Activated T-cell treated with anti-CD3 and anti-CD28 coated beads, Interleukin-2, amount 50 U/mL, for 4 hours (primary cell): ENCODE measurements around the gene CYP2D6. TPM values are rescaled to one million over a fixed set of nuclear protein-coding genes. Genes with fewer than 3 reads are reported as not detected.

Experiments
- ATAC-seq, 2 donors: fragments of 200-7000 bp; cut with Tn5 transposase; one replicate each; pipeline ENCODE4 v1.10.0; 2021
- DNase-seq: peaks from one replicate; pipeline ENCODE4 v3.0.0-alpha.2; 2020
- H3K27me3 Mint-ChIP-seq: one replicate; pipeline ENCODE4 v1.8.0; 2021; ENCODE audit warnings: low read depth, mixed read lengths
- H3K36me3 Mint-ChIP-seq: one replicate; pipeline ENCODE4 v1.8.0; 2022; ENCODE audit warnings: mixed read lengths; ENCODE audit not compliant: insufficient read depth
- H3K4me1 Mint-ChIP-seq: one replicate; pipeline ENCODE4 v1.8.0; 2021; ENCODE audit warnings: low read depth, mixed read lengths
- H3K4me3 Mint-ChIP-seq: one replicate; pipeline ENCODE4 v1.8.0; 2021; ENCODE audit warnings: mild to moderate bottlenecking, moderate library complexity, mixed read lengths
- H3K9me3 Mint-ChIP-seq: one replicate; pipeline ENCODE4 v1.8.0; 2021; ENCODE audit warnings: mixed read lengths
- total RNA-seq, 3 donors: library from RNA; stranded (reverse); gene quantifications; one replicate each; pipeline ENCODE4 v1.2.1, GENCODE V29; 2021

CYP2D6 gene
- total RNA-seq, 3 donors from 2014 or later, result 1.1 to 2.3 (median 1.9) TPM

GRCh38 chr22:42167066-42167465 is 36.5 kb upstream of the CYP2D6 start:
- Mint-ChIP-seq H3K27me3 (no peaks in the 10 kb centered on the region), H3K4me3 (no peak overlapping the region), H3K36me3 (peaks cover 17% of the 10 kb centered on the region), H3K9me3 (no peaks in the 10 kb centered on the region), H3K4me1 (peaks cover 11% of the 10 kb centered on the region)
- ATAC-seq (no peak), DNase-seq (no peak)

GRCh38 chr22:42164901-42165300 is 34.3 kb upstream of the CYP2D6 start:
- H3K4me1 Mint-ChIP-seq, result peaks cover 3% of the 10 kb centered on the region
- DNase-seq, result no peak
- no peaks in the 10 kb centered on the region for H3K9me3 Mint-ChIP-seq
- ATAC-seq, result no peak
- peaks cover 17% of the 10 kb centered on the region for H3K36me3 Mint-ChIP-seq
- H3K4me3 Mint-ChIP-seq, result no peak overlapping the region
- no peaks in the 10 kb centered on the region for H3K27me3 Mint-ChIP-seq

- H3K27me3 Mint-ChIP-seq, result no peaks in the 10 kb centered on the region
- ATAC-seq (no peak), DNase-seq (no peak)
- no peaks in the 10 kb centered on the region for H3K9me3 Mint-ChIP-seq
- peaks cover 11% of the 10 kb centered on the region for H3K36me3 Mint-ChIP-seq
- no peaks in the 10 kb centered on the region for H3K4me1 Mint-ChIP-seq
- H3K4me3 Mint-ChIP-seq, result no peak overlapping the region
Observed at GRCh38 chr22:42163515-42163914, 32.9 kb upstream of the CYP2D6 start.

GRCh38 chr22:42162728-42163489 is 32.3 kb upstream of the CYP2D6 start:
- Mint-ChIP-seq H3K36me3 (peaks cover 11% of the 10 kb centered on the region), H3K9me3 (no peaks in the 10 kb centered on the region)
- ATAC-seq, result no peak

GRCh38 chr22:42160830-42161696 is 30.5 kb upstream of the CYP2D6 start:
- DNase-seq (no peak), ATAC-seq (no peak)
- Mint-ChIP-seq H3K27me3 (no peaks in the 10 kb centered on the region), H3K4me1 (no peaks in the 10 kb centered on the region), H3K9me3 (no peaks in the 10 kb centered on the region), H3K36me3 (peaks cover 9% of the 10 kb centered on the region), H3K4me3 (no peak overlapping the region)

More at GRCh38 chr22:42162728-42163489, 32.3 kb upstream of the CYP2D6 start:
- DNase-seq, result no peak
- Mint-ChIP-seq H3K4me1 (no peaks in the 10 kb centered on the region), H3K27me3 (no peaks in the 10 kb centered on the region), H3K4me3 (no peak overlapping the region)

- Mint-ChIP-seq H3K4me3 (no peak overlapping the region), H3K9me3 (no peaks in the 10 kb centered on the region), H3K4me1 (no peaks in the 10 kb centered on the region), H3K36me3 (peaks cover 14% of the 10 kb centered on the region), H3K27me3 (no peaks in the 10 kb centered on the region)
- DNase-seq (no peak), ATAC-seq (no peak)
Observed at GRCh38 chr22:42160251-42160650, 29.6 kb upstream of the CYP2D6 start.

- ATAC-seq, result no peak
- H3K9me3 Mint-ChIP-seq, result no peaks in the 10 kb centered on the region
- no peak for DNase-seq
- H3K27me3 Mint-ChIP-seq, result no peaks in the 10 kb centered on the region
- H3K4me1 Mint-ChIP-seq, result no peaks in the 10 kb centered on the region
- H3K4me3 Mint-ChIP-seq, result no peak overlapping the region
- peaks cover 16% of the 10 kb centered on the region for H3K36me3 Mint-ChIP-seq
Observed at GRCh38 chr22:42158456-42159132, 28.0 kb upstream of the CYP2D6 start.

GRCh38 chr22:42156598-42156997 is 26.0 kb upstream of the CYP2D6 start:
- H3K9me3 Mint-ChIP-seq, result no peaks in the 10 kb centered on the region
- H3K4me1 Mint-ChIP-seq, result no peaks in the 10 kb centered on the region
- H3K4me3 Mint-ChIP-seq, result no peak overlapping the region
- H3K27me3 Mint-ChIP-seq, result no peaks in the 10 kb centered on the region
- H3K36me3 Mint-ChIP-seq, result peaks cover 16% of the 10 kb centered on the region
- DNase-seq (no peak), ATAC-seq (no peak)

- H3K27me3 Mint-ChIP-seq, result no peaks in the 10 kb centered on the region
- H3K36me3 Mint-ChIP-seq, result peaks cover 16% of the 10 kb centered on the region
- DNase-seq (no peak), ATAC-seq (no peak)
- H3K4me1 Mint-ChIP-seq, result no peaks in the 10 kb centered on the region
- H3K9me3 Mint-ChIP-seq, result no peaks in the 10 kb centered on the region
- no peak overlapping the region for H3K4me3 Mint-ChIP-seq
Observed at GRCh38 chr22:42156121-42156520, 25.5 kb upstream of the CYP2D6 start.

GRCh38 chr22:42155053-42155543 is 24.5 kb upstream of the CYP2D6 start:
- ATAC-seq (no peak), DNase-seq (no peak)
- H3K9me3 Mint-ChIP-seq, result no peaks in the 10 kb centered on the region
- no peaks in the 10 kb centered on the region for H3K27me3 Mint-ChIP-seq
- H3K4me1 Mint-ChIP-seq, result no peaks in the 10 kb centered on the region
- no peak overlapping the region for H3K4me3 Mint-ChIP-seq
- H3K36me3 Mint-ChIP-seq, result peaks cover 16% of the 10 kb centered on the region

- ATAC-seq (no peak), DNase-seq (no peak)
- Mint-ChIP-seq H3K4me1 (no peaks in the 10 kb centered on the region), H3K9me3 (no peaks in the 10 kb centered on the region), H3K4me3 (no peak overlapping the region), H3K27me3 (no peaks in the 10 kb centered on the region), H3K36me3 (peaks cover 16% of the 10 kb centered on the region)
Observed at GRCh38 chr22:42154293-42155052, 23.9 kb upstream of the CYP2D6 start.

- no peaks in the 10 kb centered on the region for H3K4me1 Mint-ChIP-seq
- peaks cover 16% of the 10 kb centered on the region for H3K36me3 Mint-ChIP-seq
- H3K27me3 Mint-ChIP-seq, result no peaks in the 10 kb centered on the region
- H3K9me3 Mint-ChIP-seq, result no peaks in the 10 kb centered on the region
- no peak overlapping the region for H3K4me3 Mint-ChIP-seq
- DNase-seq (no peak), ATAC-seq (no peak)
Observed at GRCh38 chr22:42152661-42153270, 22.2 kb upstream of the CYP2D6 start.

GRCh38 chr22:42151924-42152635 is 21.5 kb upstream of the CYP2D6 start:
- Mint-ChIP-seq H3K36me3 (peaks cover 18% of the 10 kb centered on the region), H3K9me3 (no peaks in the 10 kb centered on the region), H3K4me3 (no peak overlapping the region), H3K27me3 (no peaks in the 10 kb centered on the region), H3K4me1 (no peaks in the 10 kb centered on the region)
- DNase-seq, result no peak
- no peak for ATAC-seq
